Omental fat pad (tissue), 4 donors: ENCODE data around the gene SH3RF3. TPM values are rescaled to one million over a fixed set of nuclear protein-coding genes. Genes with fewer than 3 reads are reported as not detected.

Experiments
- ATAC-seq: fragments of 150-250 bp; one replicate; pipeline ENCODE4 v1.9.1; 2016; ENCODE audit warnings: mild to moderate bottlenecking, moderate library complexity; ENCODE audit not compliant: low FRiP score
- DNase-seq: peaks from one replicate; pipeline ENCODE4 v3.0.0-alpha.2; 2019; ENCODE audit warnings: low spot score
- CTCF ChIP-seq, 3 donors: fragments of 450-650 bp; IDR thresholded peaks; one replicate each; pipeline ENCODE4 v1.5.1; 2016 to 2017; ENCODE audit warnings: antibody characterized with exemption in 3 of 3, mild to moderate bottlenecking in 3 of 3, moderate library complexity in 2 of 3
- total RNA-seq, 4 donors: library from RNA; depleted of rRNA; stranded (reverse); fragments of >200 nt; gene quantifications; one replicate each; pipeline ENCODE4 v1.1.0, GENCODE V29; 2016

Gene SH3RF3
- total RNA-seq, 4 donors from 2014 or later = 6.5 to 16.6 (median 8.6) TPM

GRCh38 chr2:109288544-109289368, 159.8 kb downstream of the SH3RF3 start:
- DNase-seq (no peak), ATAC-seq (no peak)
- TF ChIP-seq CTCF (IDR thresholded peaks at IDR 0.05) = no peak

- DNase-seq (no peak), ATAC-seq (no peak)
- no peak for TF ChIP-seq CTCF (IDR thresholded peaks at IDR 0.05)
These were observed 160.7 kb downstream of the SH3RF3 start for GRCh38 chr2:109289504-109290222.

- no peak for ATAC-seq
- DNase-seq = no peak
- no peak for TF ChIP-seq CTCF (IDR thresholded peaks at IDR 0.05)
These were observed 162.1 kb downstream of the SH3RF3 start for GRCh38 chr2:109290887-109291643.

GRCh38 chr2:109292386-109292785, 163.4 kb downstream of the SH3RF3 start:
- no peak for ATAC-seq
- TF ChIP-seq CTCF (IDR thresholded peaks at IDR 0.05) = no peak
- no peak for DNase-seq

GRCh38 chr2:109293663-109294062, 164.7 kb downstream of the SH3RF3 start:
- ATAC-seq (no peak), DNase-seq (no peak)
- TF ChIP-seq CTCF (IDR thresholded peaks at IDR 0.05) = no peak

- DNase-seq (no peak), ATAC-seq (no peak)
- TF ChIP-seq CTCF (IDR thresholded peaks at IDR 0.05) = no peak
These were observed 165.5 kb downstream of the SH3RF3 start for GRCh38 chr2:109294523-109294922.
